GM18861 (cell line): Measurements from ENCODE around the gene ITFG1.
"Not testable (repeated sequence)": the region's sequence is repeated elsewhere in the genome, so short reads cannot be mapped to it uniquely, and the experiment has no call there.

ENCODE experiments used
- ATAC-seq: cut with Tn5 transposase; IDR thresholded peaks from one replicate; pipeline ENCODE4 v1.9.1; 2021; ENCODE audit not compliant: unreplicated experiment

The ITFG1 gene

DNA sequence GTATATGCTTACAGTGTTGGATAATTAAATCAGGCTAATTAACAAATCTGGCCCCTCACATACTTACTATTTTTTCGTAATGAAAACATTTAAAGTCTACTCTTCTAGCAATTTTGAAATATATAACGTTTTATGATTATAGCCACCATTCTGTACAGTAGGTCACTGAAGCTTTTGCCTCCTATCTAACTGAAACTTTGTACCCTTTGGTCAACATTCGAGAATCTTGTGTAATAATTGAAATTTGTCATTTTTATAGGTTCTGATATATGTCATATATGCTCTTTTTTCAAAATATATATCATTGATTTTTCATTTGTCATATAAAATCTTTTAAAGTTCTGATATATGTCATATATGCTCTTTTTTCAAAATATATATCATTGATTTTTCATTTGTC is 12.9 kb upstream of the ITFG1 start:
- no peak for ATAC-seq

DNA sequence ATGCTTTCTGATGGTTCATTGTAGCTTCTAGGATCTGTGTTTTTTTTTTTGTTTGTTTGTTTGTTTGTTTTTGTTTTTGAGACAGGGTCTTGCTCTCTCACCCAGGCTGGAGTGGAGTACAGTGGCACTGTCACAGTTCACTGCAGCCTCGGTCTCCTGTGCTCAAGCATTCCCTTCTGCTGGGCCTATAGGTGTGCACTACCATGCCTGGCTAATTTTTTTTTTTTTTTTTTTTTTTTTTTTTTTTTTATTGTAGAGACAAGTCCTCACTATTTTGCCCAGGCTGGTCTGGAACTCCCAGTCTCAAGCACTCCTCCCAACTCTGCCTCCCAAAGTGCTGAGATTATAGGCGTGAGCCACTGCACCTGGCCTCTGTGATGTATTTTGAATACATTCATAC is 12.1 kb upstream of the ITFG1 start:
- not testable (repeated sequence) for ATAC-seq

DNA sequence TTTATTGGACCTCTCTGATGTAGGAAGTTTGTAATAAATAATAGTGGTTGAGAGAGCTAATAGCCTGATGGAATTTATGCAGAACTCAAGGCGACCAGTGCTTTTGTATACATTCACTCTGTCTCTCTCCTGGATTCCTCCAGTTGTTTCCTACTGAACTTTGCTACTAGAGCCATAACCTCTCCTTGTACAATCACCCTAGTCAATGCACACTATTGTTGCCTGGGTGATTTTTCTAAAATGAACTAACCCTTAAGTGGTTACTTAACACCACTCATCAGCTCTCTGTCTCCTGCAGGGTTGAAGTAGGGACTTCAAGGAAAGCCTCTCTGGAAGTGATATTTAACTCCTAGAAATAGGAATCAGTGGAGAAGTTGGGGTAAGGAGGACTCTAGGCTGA is 9.9 kb upstream of the ITFG1 start:
- no peak for ATAC-seq

DNA sequence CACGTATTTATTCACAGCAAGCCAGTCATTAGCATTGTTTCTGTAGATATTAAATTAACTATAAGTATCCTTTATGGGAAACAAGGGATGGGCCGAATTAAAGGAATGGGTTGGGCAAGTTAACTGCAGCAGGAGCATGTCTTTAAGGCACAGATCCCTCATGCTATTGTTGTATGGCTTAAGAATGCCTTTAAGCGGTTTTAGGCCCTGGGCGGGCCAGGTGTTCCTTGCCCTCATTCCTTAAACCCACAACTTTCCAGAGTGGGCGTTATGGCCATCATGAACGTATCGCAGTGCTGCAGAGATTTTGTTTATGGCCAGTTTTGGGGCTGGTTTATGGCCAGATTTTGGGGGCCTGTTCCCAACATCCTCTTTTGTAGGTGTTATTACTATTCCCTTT is 9.3 kb upstream of the ITFG1 start:
- ATAC-seq = no peak

DNA sequence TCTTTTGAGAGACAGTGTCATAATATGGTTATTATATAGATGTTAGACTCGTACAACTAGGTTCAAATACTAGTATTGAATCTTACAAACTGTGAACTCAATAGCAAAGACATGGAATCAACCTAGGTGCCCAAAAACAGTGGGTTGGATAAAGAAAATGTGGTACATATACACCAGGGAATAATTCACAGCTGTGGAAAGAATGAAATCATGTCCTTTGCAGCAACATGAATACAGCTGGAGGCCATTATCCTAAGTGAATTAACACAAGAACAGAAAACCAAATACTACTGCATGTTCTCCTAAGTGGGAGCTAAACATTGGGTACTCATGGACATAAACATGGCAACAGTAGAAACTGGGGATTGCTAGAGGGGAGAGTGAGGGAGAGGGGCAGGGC is 8.4 kb upstream of the ITFG1 start:
- ATAC-seq = no peak

DNA sequence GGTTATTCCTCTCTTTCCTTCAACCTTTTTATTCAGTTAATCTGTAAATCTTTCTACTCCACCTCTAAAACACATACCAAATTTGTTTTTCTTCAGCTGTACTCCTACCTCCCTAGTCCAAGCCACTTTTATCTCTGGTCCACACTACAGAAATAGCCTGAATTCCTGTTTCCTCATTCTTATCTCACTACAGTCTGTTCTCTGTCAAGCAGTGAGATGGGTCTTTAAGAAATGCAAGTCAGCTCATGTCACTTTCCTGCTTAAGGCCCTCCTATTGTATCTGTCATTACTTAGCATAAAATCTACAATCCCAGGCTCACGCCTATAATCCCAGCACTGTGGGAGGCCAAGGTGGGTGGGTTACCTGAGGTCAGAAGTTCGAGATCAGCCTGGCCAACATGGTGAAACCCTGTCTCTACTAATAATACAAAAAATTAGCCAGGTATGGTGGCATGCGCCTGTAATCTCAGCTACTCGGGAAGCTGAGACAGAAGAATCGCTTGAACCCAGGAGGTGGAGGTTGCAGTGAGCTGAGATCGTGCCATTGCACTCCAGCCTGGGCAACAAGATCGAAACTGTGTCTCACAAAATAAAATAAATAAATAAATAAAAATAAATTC is 7.3 kb upstream of the ITFG1 start:
- not testable (repeated sequence) for ATAC-seq

DNA sequence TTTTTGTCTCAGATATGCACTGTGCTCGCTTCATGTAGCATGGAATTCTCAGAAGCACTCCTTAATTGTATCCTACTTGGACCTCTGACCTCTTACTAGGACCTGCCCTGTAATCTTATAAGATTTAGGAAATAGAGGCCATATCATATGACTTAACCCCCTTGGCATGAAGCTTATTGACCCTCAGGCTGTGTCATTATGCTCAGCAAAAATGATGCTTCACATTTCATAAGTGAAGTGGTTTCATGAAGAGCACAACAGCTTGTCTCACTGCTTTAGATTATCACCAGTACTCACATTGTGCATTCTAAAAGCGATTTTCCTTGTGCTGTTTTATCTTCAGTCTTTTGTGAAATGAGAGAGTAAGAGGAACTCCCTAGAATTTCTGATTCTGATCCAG is 6.6 kb upstream of the ITFG1 start:
- no peak for ATAC-seq

DNA sequence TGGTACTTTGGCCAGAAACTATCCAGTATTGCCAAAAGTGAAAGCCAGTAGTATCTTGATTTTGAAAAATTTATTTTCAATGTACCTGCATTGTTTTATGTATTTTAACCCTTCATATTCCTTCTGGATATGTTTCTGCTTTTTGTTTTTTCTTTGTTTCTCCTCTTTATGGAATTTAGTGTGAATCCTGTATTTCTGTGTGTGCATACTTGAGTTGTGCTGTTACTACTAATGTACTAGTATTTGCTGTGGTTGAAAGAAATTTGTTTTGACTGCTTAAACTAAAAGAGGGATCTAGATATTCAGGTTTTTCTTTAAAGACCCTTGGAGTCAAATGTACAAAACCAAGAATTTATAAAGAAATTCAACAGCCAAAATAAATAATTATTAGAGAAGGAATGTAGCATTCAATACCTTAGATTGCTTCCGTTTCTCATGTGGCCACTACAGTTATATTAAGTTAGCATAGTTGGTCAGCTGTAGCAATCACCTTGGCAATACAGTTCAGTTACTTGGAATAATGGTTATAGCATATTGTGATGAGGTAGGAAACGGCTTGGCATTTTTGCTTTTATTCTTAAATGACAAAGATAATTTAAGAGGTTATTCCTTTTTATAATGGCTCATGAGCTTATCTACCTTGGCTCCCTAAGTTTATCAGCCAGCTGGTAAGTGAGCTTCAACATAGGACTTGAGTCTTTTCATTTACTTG is 5.2 kb upstream of the ITFG1 start:
- no peak for ATAC-seq

DNA sequence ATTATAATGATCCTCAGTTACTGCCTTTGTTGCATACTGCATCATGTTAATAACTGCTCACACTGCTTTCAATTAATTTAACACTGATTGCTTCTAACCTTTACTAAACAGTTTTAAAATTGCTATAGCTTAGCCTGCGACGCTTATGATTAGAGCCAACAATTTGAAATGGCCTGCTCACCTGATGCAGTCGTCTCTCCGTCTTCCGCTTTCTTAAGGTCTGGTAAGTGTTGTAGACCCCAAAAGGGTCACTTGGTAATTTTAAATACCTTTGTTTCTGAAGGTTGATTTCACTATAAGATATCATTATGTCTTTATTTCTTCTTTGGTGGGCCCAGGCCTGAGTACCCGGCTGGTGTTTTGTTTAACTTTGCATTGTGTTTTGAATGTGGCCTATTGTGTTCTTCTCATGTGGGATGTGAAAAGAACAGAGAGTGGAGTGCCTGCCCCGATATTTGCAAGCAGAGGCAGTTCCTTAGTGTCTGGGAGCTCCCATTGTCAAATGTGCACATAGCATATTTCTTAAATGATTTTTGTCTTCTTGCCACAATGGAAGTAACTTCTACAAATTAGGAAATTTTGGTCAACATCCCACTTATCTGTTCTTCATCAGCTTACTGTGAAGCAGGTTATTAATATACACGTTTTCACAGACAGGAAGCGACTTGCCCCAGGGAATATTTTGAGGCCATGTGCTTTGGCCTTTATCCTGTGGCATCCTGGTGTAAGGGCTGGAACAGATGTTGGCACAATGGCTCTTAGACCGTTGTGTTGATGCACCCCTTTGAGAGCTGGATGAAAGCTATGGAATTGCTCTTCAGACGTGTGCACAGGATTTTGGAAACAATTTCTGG is 3.1 kb upstream of the ITFG1 start:
- ATAC-seq = no peak

DNA sequence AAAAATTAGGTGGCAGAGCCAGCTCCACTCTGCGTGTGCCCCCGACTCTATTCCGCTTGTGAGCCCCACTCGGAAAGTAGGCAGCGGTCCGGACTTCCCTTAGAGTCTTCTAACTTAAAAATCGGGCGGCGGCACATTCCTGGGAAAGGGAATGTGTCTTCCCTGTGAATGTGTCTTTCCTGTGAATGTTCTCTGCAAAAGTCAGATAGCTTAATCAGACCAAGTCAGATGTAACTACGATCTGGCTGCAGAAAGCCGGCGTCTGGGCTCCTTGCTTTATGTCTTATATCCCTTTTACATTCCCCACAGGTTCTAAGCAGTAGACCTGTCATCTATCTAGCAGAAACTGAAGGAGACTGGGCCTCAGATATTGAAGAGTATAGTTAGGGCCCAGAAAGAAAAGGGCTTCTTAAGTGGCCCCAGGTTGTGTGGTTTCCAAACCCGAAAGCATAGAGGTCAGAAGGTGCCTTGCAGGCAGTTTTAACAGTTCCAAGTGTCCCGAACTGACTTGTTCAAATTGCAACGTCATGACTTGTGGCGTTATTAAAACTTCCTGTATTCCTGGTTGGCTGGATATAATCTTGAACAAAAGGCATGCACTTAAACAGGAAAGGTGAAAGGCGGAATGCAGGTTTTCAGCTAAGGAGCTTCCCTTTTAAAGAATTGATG is 869 bp upstream of the ITFG1 start:
- no peak for ATAC-seq

DNA sequence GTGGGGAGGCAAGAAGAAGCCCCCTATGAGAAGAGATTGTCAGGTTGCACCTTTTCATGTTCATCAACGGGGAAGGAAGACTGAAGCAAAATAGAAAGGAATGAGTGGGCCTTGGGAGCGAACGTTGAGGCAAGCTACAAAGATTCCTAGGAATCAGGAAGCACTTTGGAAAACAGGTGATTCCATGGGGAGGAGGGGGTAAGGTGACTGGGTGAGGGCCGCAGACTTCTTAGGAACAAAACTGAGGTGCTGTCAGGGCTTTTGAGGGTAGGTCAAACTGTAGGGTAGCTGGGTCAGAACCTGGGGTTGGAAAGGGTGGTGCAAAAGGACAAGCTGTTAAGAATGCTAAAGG is 528 bp downstream of the ITFG1 start:
- ATAC-seq = no peak

DNA sequence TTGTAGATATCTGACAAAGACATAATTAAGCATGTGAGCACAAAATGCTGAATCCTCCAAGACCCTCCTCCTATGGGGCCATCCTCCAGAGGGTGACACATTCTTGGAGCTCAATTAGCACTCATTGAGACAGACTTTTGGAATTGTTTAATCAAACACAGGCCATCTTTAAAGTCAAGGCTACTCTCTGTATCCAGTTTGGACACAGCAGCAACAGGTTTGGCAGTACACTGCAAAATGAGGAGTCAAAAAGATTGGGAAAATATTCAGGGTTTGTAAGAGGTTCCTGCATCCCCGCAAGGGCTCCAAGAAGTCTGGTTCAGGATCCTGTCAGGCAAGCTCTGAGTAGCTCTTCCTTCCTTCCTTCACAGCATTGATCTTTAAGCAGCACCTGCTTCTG is 1.3 kb downstream of the ITFG1 start:
- no peak for ATAC-seq

DNA sequence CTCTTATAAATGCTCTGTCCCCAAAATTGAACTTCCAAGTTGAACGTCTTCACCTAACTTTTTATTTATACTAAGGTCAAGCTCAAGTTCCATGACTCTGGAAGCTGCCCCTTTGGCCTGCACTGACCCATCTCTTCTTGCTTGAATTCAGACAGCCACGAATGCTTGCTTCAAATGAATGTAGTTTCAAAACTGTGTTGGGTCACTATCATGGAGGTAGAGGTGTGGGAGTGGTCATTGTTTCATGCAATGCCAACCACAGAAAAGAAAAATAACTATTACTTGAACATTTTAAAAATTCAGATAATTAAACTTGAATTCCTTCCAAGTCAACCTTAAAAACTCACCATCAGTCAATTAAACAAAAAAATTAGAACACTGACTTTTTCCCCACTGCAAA is 2.5 kb downstream of the ITFG1 start:
- no peak for ATAC-seq

DNA sequence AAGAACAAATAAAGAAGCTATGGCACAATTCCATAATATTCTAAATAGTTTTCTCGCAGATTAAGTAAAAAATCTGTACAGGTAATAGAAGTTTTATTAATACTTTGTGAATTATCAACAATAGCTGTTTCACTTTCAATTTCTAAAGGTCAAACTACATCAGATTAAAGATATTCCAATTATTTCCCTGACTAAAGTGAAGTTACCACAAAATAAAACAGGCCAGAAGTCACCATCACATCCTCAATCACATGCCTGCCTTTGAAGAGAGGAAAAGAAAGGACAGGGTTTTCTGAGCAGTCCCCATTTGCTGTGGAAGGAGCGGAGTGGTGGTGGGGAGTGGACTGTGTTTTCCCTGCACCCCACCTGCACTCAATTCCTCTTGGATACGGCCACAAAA is 11.1 kb downstream of the ITFG1 start:
- ATAC-seq = no peak

DNA sequence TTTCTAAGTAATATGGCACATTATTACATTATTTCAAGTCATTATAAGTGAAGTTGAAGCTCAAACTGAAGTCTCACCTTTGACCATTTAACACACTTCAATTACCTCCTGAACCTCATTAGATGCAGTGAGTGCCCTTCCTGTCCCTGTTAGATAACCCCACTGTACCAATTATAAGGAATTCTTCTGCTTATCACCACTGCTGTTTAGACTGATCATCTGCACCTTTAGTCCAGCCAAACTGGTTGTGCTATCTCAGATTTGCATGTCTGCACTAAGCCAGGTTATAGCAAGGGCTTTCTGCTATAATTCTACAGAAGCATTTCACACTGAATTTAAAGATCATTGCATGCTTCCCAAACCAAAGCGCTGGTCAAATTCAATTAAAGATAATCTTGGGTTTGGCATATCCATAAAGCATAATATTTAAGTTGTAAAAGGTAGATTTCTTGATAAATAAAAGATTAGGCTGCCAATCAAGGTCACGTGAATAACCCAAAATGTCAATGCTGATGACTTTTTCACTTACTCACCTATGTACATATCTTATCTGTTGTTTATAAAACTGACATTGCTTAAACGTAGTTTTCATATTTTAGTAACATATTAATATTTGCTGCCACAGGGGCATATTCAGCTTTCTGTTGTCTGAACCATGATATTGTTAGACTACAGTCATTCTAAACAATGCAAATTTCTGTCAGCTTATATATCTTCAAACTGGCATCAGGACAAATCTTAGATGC is 11.9 kb downstream of the ITFG1 start:
- no peak for ATAC-seq

DNA sequence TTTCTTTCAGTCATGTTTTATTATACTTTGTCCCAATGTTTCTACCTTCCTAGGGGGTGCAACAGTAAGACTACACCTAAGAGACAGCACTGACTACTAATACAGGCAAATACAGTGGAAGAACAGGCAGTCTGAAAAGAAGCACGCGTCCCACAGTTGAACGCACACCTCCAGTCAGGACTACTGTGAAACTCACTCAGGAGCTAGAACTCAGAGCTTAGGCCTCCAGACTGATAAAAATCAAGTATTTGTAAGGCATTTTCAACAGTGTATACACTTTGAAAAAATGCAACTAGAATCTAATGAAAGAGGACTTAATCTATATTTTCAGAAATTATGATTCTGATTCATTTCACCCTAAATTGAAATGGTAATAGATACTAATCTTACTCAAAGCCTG is 14.4 kb downstream of the ITFG1 start:
- ATAC-seq = no peak

DNA sequence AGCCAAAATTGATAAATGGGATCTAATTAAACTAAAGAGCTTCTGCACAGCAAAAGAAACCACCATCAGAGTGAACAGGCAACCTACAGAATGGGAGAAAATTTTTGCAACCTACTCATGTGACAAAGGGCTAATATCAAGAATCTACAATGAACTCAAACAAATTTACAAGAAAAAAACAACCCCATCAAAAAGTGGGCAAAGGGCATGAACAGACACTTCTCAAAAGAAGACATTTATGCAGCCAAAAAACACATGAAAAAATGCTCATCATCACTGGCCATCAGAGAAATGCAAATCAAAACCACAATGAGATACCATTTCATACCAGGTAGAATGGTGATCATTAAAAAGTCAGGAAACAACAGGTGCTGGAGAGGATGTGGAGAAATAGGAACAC is 18.0 kb downstream of the ITFG1 start:
- ATAC-seq = not testable (repeated sequence)

DNA sequence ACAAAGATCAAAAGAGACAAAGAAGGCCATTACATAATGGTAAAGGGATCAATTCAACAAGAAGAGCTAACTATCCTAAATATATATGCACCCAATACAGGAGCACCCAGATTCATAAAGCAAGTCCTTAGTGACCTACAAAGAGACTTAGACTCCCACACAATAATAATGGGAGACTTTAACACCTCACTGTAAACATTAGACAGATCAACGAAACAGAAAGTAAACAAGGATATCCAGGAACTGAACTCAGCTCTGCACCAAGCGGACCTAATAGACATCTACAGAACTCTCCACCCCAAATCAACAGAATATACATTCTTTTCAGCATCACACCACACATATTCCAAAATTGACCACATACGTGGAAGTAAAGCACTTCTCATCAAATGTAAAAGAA is 20.8 kb downstream of the ITFG1 start:
- ATAC-seq = not testable (repeated sequence)

DNA sequence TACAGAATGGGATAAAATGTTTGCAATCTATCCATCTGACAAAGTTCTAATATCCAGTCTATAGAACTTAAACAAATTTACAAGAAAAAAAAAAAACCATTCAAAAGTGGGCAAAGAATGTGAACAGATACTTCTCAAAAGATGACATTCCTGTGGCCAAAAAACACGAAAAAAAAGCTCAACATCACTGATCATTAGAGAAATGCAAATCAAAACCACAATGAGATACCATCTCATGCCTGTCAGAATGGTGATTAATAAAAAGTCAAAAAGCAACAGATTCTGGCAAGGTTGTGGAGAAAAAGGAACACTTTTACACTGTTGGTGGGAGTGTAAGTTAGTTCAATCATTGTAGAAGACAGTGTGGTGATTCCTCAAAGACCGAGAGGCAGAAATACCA is 26.6 kb downstream of the ITFG1 start:
- ATAC-seq = not testable (repeated sequence)

DNA sequence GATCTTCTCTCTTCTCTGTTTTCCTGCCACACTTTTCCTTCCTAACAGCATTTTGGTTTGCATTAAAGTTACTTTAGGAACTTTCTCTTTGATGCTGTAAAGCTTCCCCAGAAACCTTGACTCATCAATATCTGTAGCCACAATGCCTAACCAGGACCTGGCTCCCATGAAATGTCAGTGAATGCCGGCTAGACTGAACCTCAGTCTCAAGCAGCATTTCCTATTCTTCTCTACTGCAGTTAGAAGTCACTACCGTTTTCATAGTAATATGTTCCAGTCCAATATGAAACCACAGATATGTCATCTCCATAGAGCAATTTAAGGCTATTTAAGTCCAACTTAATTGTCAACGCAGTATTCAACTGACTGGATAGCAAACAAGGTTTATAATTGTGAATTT is 28.9 kb downstream of the ITFG1 start:
- no peak for ATAC-seq

DNA sequence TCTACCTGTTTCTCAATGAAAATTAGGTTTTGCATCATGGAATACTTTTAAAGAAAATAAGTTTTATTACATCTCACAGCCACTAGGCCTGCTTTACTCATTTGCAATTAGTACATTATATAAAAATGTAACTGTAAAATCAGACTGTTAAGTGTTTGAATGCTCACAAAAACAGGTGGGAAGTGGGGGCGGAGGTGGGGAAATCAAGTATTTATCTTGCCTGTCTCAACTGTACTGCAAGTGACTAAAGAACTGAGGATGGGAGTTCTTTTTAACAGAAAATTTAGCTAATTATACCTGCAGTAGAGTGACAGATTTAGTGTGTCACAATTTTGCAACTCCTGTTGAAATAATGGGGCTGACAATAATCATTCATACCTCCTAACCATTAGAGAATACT is 34.1 kb downstream of the ITFG1 start:
- ATAC-seq = no peak
